Ishikawa (cell line): ENCODE data around the gene TMEM222.

Source experiments
- CEBPB ChIP-seq: IDR thresholded peaks from 2 replicates; pipeline ENCODE4 v1.6.1; 2012
- CREB1 ChIP-seq: IDR thresholded peaks from 2 replicates; pipeline ENCODE4 v1.6.1; 2012; ENCODE audit warnings: low read depth
- EGR1 ChIP-seq: IDR thresholded peaks from 2 replicates; pipeline ENCODE4 v1.6.1; 2012
- EP300 ChIP-seq: IDR thresholded peaks from 2 replicates; pipeline ENCODE4 v1.6.1; 2012; ENCODE audit warnings: borderline replicate concordance
- FOXM1 ChIP-seq: IDR thresholded peaks from 2 replicates; pipeline ENCODE4 v1.6.1; 2012; ENCODE audit warnings: low read depth, borderline replicate concordance
- MAX ChIP-seq: IDR thresholded peaks from 2 replicates; pipeline ENCODE4 v1.6.1; 2012
- NFIC ChIP-seq: IDR thresholded peaks from 2 replicates; pipeline ENCODE4 v1.6.1; 2012
- RAD21 ChIP-seq: IDR thresholded peaks from 2 replicates; pipeline ENCODE4 v1.6.1; 2012; ENCODE audit warnings: low read depth
- REST ChIP-seq: IDR thresholded peaks from 2 replicates; pipeline ENCODE4 v1.6.1; 2012; ENCODE audit warnings: low read depth, mild to moderate bottlenecking
- TAF1 ChIP-seq: IDR thresholded peaks from 2 replicates; pipeline ENCODE4 v1.6.1; 2012; ENCODE audit warnings: low read depth, mild to moderate bottlenecking
- TCF12 ChIP-seq: IDR thresholded peaks from 2 replicates; pipeline ENCODE4 v1.6.1; 2012; ENCODE audit warnings: low read depth
- TEAD4 ChIP-seq: IDR thresholded peaks from 2 replicates; pipeline ENCODE4 v1.6.1; 2012
- YY1 ChIP-seq: IDR thresholded peaks from 2 replicates; pipeline ENCODE4 v1.6.1; 2012; ENCODE audit warnings: low read depth

GRCh38 chr1:27321813-27322568 lies at the start of gene TMEM222:
- TF ChIP-seq RAD21, result 0 out of 2 replicates have a peak, but pooled peaks have one; percentile 9
- TF ChIP-seq CEBPB, result peak; percentile 68; the same call in 1 of the 2 replicates
- no peak; the same call in 1 of the 2 replicates for TF ChIP-seq EP300
- TF ChIP-seq CREB1, result peak; percentile 95
- peak; percentile 92 for TF ChIP-seq MAX
- peak; percentile 52; the same call in 1 of the 2 replicates for TF ChIP-seq FOXM1
- TF ChIP-seq EGR1, result peak; percentile 84
- TF ChIP-seq NFIC, result peak; percentile 57
- TF ChIP-seq YY1, result peak; percentile 85
- peak; percentile 89 for TF ChIP-seq TCF12
- no peak for TF ChIP-seq REST
- peak; percentile 90 for TF ChIP-seq TAF1
- peak; percentile 60 for TF ChIP-seq TEAD4
